Astrocyte (in vitro differentiated cells and primary cell): ENCODE data around the gene ZNF862. TPM values are rescaled to one million over a fixed set of nuclear protein-coding genes. Genes with fewer than 3 reads are reported as not detected.
A peak's percentile ranks its signal among the peaks of the same experiment; 100 is the strongest.

Source experiments
- DNase-seq: peaks from one replicate; pipeline ENCODE4 v3.0.0-alpha.2; 2010; ENCODE audit warnings: low read depth
- FAIRE-seq: peaks from 2 replicates; lab custom pipeline; 2011; peaks lifted over from hg19 to GRCh38; lab: Jason Lieb, UNC
- H2AFZ ChIP-seq: 2 replicates; pipeline ENCODE4 v1.6.0; 2012; ENCODE audit warnings: low read depth, low read length, inconsistent platforms
- H3K27ac ChIP-seq: 2 replicates; pipeline ENCODE4 v1.5.1; 2011; ENCODE audit warnings: low read depth, low read length, inconsistent platforms
- H3K27me3 ChIP-seq: 2 replicates; pipeline ENCODE4 v1.6.0; 2011; ENCODE audit warnings: low read length, inconsistent platforms; ENCODE audit not compliant: insufficient read depth
- H3K36me3 ChIP-seq: 2 replicates; pipeline ENCODE4 v1.5.1; 2011; ENCODE audit warnings: low read length, inconsistent platforms; ENCODE audit not compliant: insufficient read depth
- H3K4me1 ChIP-seq: 2 replicates; pipeline ENCODE4 v1.5.1; 2011; ENCODE audit warnings: low read length, inconsistent platforms; ENCODE audit not compliant: insufficient read depth
- H3K4me2 ChIP-seq: 2 replicates; pipeline ENCODE4 v1.6.0; 2012; ENCODE audit warnings: low read length, inconsistent platforms
- H3K4me3 ChIP-seq: 2 replicates; pipeline ENCODE4 v1.5.1; 2011; ENCODE audit warnings: low read depth, mild to moderate bottlenecking, low read length, inconsistent platforms; ENCODE audit not compliant: insufficient read depth
- H3K79me2 ChIP-seq: 2 replicates; pipeline ENCODE4 v1.6.0; 2012; ENCODE audit warnings: mild to moderate bottlenecking, low read length, inconsistent platforms; ENCODE audit not compliant: insufficient read depth
- H3K9ac ChIP-seq: 2 replicates; pipeline ENCODE4 v1.6.0; 2012; ENCODE audit warnings: mild to moderate bottlenecking, low read length, inconsistent platforms
- H3K9me3 ChIP-seq: 2 replicates; pipeline ENCODE4 v1.5.1; 2012; ENCODE audit warnings: low read depth, mild to moderate bottlenecking, low read length, inconsistent platforms; ENCODE audit not compliant: insufficient read depth
- H4K20me1 ChIP-seq: 2 replicates; pipeline ENCODE4 v1.6.0; 2012; ENCODE audit warnings: low read length, inconsistent platforms; ENCODE audit not compliant: insufficient read depth
- H3K27ac Mint-ChIP-seq: one replicate; pipeline ENCODE4 v1.8.0; 2021; ENCODE audit warnings: mild to moderate bottlenecking, mixed read lengths; ENCODE audit not compliant: unreplicated experiment
- H3K27me3 Mint-ChIP-seq: one replicate; pipeline ENCODE4 v1.8.0; 2021; ENCODE audit warnings: low read depth, mixed read lengths; ENCODE audit not compliant: unreplicated experiment
- H3K36me3 Mint-ChIP-seq: one replicate; pipeline ENCODE4 v1.8.0; 2021; ENCODE audit warnings: low read depth, mixed read lengths; ENCODE audit not compliant: unreplicated experiment
- H3K4me1 Mint-ChIP-seq: one replicate; pipeline ENCODE4 v1.8.0; 2021; ENCODE audit warnings: low read depth, mixed read lengths; ENCODE audit not compliant: unreplicated experiment
- H3K4me3 Mint-ChIP-seq: one replicate; pipeline ENCODE4 v1.8.0; 2021; ENCODE audit warnings: mild to moderate bottlenecking, moderate library complexity, mixed read lengths; ENCODE audit not compliant: unreplicated experiment
- H3K9me3 Mint-ChIP-seq: one replicate; pipeline ENCODE4 v1.8.0; 2021; ENCODE audit warnings: mild to moderate bottlenecking, mixed read lengths; ENCODE audit not compliant: unreplicated experiment
- EZH2 ChIP-seq: IDR thresholded peaks from 2 replicates; pipeline ENCODE4 v1.6.1; 2012; ENCODE audit warnings: mild to moderate bottlenecking, low read length, inconsistent platforms; ENCODE audit not compliant: insufficient read depth
- total RNA-seq: library from RNA; stranded (reverse); gene quantifications from 2 replicates; pipeline ENCODE4 v1.2.1, GENCODE V29; 2021
- TF ChIP-seq, protein P1 (sequence below): IDR thresholded peaks from 2 replicates; pipeline ENCODE4 v1.5.1; 2011; ENCODE audit warnings: low read depth, mild to moderate bottlenecking, inconsistent platforms, low read length, moderate library complexity; ENCODE audit not compliant: insufficient read depth

ZNF862 gene
- total RNA-seq, 1 donor from 2014 or later: 13.2 TPM

- no peak overlapping the region for H3K27ac ChIP-seq
- no peak overlapping the region for H3K4me2 ChIP-seq
- H2AFZ ChIP-seq: no peak overlapping the region
- DNase-seq (no peak), FAIRE-seq (no peak)
- H3K9me3 Mint-ChIP-seq: no peaks in the 10 kb centered on the region
- H3K4me3 ChIP-seq: no peak overlapping the region
- no peaks in the 10 kb centered on the region for H3K4me1 Mint-ChIP-seq
- H3K27me3 ChIP-seq: peaks cover 7% of the 10 kb centered on the region
- H3K9me3 ChIP-seq: no peaks in the 10 kb centered on the region
- H3K36me3 Mint-ChIP-seq: no peaks in the 10 kb centered on the region
- no peaks in the 10 kb centered on the region for H3K79me2 ChIP-seq
- H3K36me3 ChIP-seq: no peaks in the 10 kb centered on the region
- no peak overlapping the region for H3K4me3 Mint-ChIP-seq
- H3K27me3 Mint-ChIP-seq: peaks cover 54% of the 10 kb centered on the region
- H3K9ac ChIP-seq: no peak overlapping the region
- H3K27ac Mint-ChIP-seq: no peak overlapping the region
- TF ChIP-seq, protein P1, sequence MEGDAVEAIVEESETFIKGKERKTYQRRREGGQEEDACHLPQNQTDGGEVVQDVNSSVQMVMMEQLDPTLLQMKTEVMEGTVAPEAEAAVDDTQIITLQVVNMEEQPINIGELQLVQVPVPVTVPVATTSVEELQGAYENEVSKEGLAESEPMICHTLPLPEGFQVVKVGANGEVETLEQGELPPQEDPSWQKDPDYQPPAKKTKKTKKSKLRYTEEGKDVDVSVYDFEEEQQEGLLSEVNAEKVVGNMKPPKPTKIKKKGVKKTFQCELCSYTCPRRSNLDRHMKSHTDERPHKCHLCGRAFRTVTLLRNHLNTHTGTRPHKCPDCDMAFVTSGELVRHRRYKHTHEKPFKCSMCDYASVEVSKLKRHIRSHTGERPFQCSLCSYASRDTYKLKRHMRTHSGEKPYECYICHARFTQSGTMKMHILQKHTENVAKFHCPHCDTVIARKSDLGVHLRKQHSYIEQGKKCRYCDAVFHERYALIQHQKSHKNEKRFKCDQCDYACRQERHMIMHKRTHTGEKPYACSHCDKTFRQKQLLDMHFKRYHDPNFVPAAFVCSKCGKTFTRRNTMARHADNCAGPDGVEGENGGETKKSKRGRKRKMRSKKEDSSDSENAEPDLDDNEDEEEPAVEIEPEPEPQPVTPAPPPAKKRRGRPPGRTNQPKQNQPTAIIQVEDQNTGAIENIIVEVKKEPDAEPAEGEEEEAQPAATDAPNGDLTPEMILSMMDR: no peak
- TF ChIP-seq EZH2: no peak
- H3K4me1 ChIP-seq: no peaks in the 10 kb centered on the region
- no peaks in the 10 kb centered on the region for H4K20me1 ChIP-seq
Observed at GRCh38 chr7:149809215-149809614, 29.0 kb upstream of the ZNF862 start.

GRCh38 chr7:149811221-149811620 is 27.0 kb upstream of the ZNF862 start:
- peaks cover 42% of the 10 kb centered on the region for H3K27me3 Mint-ChIP-seq
- Histone ChIP-seq H3K27ac (no peak overlapping the region), H2AFZ (no peak overlapping the region), H3K4me2 (no peak overlapping the region), H3K4me1 (no peaks in the 10 kb centered on the region), H3K9ac (no peak overlapping the region), H4K20me1 (no peaks in the 10 kb centered on the region), H3K4me3 (no peak overlapping the region), H3K9me3 (no peaks in the 10 kb centered on the region), H3K79me2 (no peaks in the 10 kb centered on the region), H3K27me3 (peaks cover 7% of the 10 kb centered on the region), H3K36me3 (no peaks in the 10 kb centered on the region)
- H3K4me3 Mint-ChIP-seq: no peak overlapping the region
- TF ChIP-seq EZH2: no peak
- TF ChIP-seq, protein P1: peak; percentile 16
- no peaks in the 10 kb centered on the region for H3K4me1 Mint-ChIP-seq
- DNase-seq (no peak), FAIRE-seq (no peak)
- H3K36me3 Mint-ChIP-seq: no peaks in the 10 kb centered on the region
- H3K9me3 Mint-ChIP-seq: no peaks in the 10 kb centered on the region
- no peak overlapping the region for H3K27ac Mint-ChIP-seq

DNA sequence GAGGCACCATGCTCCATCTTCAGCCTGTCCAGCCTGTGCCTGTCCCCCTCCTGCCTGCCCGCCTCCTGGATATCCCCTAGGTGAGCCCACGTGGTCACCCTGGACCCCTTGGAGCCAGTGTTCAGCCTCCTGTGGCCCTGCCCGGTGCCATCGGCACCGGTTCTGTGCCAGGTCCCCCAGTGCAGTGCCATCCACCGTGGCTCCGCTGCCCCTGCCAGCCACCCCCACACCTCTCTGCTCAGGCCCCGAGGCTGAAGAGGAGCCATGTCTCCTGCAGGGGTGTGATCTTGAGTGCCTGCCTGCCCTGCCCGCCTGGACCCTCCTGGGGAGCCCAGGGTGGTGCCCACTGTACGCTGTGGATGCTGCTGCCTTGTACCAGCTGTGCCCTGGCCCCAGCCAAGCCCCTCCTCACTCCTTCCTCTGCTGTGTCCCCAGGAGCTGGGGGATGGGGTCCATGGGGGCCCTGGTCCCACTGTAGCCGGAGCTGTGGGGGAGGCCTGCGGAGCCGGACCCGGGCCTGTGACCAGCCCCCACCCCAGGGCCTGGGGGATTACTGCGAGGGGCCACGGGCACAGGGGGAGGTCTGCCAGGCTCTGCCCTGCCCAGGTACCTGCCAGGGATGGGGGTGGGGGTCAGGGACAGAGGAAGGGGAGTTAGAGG is 26.2 kb upstream of the ZNF862 start:
- no peaks in the 10 kb centered on the region for H3K4me1 Mint-ChIP-seq
- no peaks in the 10 kb centered on the region for H3K4me1 ChIP-seq
- TF ChIP-seq EZH2: no peak
- TF ChIP-seq, protein P1: no peak
- no peaks in the 10 kb centered on the region for H3K79me2 ChIP-seq
- no peaks in the 10 kb centered on the region for H3K36me3 Mint-ChIP-seq
- no peaks in the 10 kb centered on the region for H3K9me3 Mint-ChIP-seq
- no peak overlapping the region for H2AFZ ChIP-seq
- no peak overlapping the region for H3K27ac ChIP-seq
- no peak overlapping the region for H3K9ac ChIP-seq
- H3K4me3 ChIP-seq: no peak overlapping the region
- FAIRE-seq (no peak), DNase-seq (no peak)
- no peak overlapping the region for H3K4me3 Mint-ChIP-seq
- H3K36me3 ChIP-seq: no peaks in the 10 kb centered on the region
- H3K27me3 ChIP-seq: peaks cover 7% of the 10 kb centered on the region
- no peak overlapping the region for H3K27ac Mint-ChIP-seq
- H4K20me1 ChIP-seq: no peaks in the 10 kb centered on the region
- H3K27me3 Mint-ChIP-seq: peaks cover 34% of the 10 kb centered on the region
- no peaks in the 10 kb centered on the region for H3K9me3 ChIP-seq
- no peak overlapping the region for H3K4me2 ChIP-seq
